ENCODE data around the gene NDST4. TPM values are rescaled to one million over a fixed set of nuclear protein-coding genes. Genes with fewer than 3 reads are reported as not detected.

NDST4 gene
- total and polyA plus RNA-seq, 7 experiments from 2014 or later = not detected

DNA sequence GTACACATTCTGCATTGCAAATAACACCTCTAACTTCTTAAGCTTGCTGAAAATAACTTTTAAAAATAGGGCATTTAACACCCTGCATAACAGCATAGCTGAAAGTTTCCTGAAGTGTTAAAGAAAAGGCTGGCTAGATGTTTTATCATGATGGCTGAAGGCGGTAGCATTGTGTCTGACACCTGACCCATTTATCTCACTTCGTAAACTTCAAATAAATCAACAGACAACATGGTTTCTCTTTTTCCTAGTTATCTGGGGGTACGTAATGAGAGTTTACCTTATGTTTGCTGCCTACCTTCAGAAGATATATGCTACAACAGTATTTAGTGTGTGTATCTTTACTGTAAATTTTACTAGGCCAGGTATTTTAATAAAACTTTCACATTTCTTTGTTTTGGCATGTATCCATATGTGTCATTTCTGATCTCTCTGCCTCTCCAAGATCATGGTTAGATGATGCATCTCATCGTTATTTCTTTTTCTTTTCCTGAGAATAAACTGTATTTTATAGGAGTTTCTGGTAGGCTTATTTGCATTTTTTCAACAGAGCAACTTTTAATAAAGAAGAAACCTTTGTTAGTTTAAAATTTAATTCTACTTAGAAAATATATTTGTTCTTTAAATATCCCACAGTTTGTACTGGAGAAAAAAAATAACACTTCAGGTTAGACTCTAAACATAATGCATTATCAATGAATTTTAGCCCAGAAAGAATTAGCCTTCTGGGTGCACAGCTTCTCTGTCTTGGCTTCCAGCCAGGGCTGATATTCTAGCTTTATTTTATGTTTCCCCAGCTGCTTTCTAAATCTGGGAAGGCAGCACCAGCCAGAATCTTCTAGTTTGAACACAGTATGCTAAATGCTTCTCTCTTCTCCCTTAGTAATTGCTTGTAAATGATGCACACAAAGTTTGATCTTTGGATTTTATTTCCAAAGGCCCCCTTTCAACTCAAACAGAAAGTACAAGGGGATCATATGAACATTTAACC is 2.9 kb downstream of the NDST4 start:
- DNase-seq = no peak

DNA sequence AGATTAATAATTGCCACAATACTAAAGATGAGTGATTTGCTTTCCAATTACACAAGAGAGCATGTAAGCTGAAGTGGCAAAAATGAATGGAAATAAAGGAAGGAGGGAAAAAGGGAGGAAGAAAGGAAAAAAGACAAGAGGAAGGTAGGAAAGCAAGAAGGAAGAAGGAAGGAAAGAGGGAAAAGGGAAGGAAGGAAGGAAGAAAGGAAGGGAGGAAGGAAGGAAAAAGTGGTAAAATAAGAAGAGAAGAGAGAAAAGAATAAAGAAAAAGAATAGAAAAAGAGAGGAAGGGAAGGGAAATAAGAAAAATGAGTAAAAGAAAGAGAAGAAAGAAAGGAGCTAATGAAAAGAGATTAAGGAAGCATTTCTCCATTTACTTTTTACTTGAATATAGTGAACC is 4.6 kb downstream of the NDST4 start:
- no peak overlapping the region for H3K4me3 Mint-ChIP-seq
- no peak overlapping the region for H3K27ac Mint-ChIP-seq
- DNase-seq (no peak), ATAC-seq (no peak)
- Histone ChIP-seq H3K4me3 (ENCODE audit: low read length) (no peak overlapping the region), H3K4me1 (ENCODE audit: control insufficient read depth in 2 of 2, insufficient read depth in 2 of 2, low read length in 2 of 2) (no peaks in the 10 kb centered on the region), H3K9me3 (ENCODE audit: control insufficient read depth in 2 of 3, low read length in 3 of 3) (no peaks in the 10 kb centered on the region), H3K27ac (ENCODE audit: low read depth, low read length) (no peak overlapping the region), H3K27me3 (ENCODE audit: control insufficient read depth in 2 of 2, insufficient read depth in 2 of 2, low read length in 2 of 2) (no peaks in the 10 kb centered on the region), H3K36me3 (ENCODE audit: control insufficient read depth in 2 of 3, insufficient read depth in 3 of 3, low read length in 3 of 3) (no peaks in the 10 kb centered on the region)
- ChIA-PET CTCF (no interaction called here), POLR2A (no interaction called here)
- no peaks in the 10 kb centered on the region for H3K27me3 Mint-ChIP-seq
- H3K4me1 Mint-ChIP-seq = peaks cover 0 to 2% (median 0%) of the 10 kb centered on the region in 7 donors
- intact Hi-C loops (cut with micrococcal nuclease) = no loop called here
- H3K36me3 Mint-ChIP-seq = no peaks in the 10 kb centered on the region
- H3K9me3 Mint-ChIP-seq = peaks cover 0 to 5% (median 0%) of the 10 kb centered on the region in 11 donors

More for the DNA sequence above, 2.9 kb downstream of the NDST4 start:
- POLR2A ChIA-PET = no interaction called here
- no peaks in the 10 kb centered on the region for H3K27me3 Mint-ChIP-seq
- no peaks in the 10 kb centered on the region for H3K36me3 ChIP-seq (ENCODE audit: control insufficient read depth in 2 of 3, insufficient read depth in 3 of 3, low read length in 3 of 3)
- H3K27ac ChIP-seq (ENCODE audit: low read depth, low read length) = no peak overlapping the region
- peaks cover 0 to 2% (median 0%) of the 10 kb centered on the region in 7 donors for H3K4me1 Mint-ChIP-seq
- no peak overlapping the region for H3K27ac Mint-ChIP-seq
- no peak for ATAC-seq
- intact Hi-C loops (cut with micrococcal nuclease) = no loop called here
- H3K4me1 ChIP-seq (ENCODE audit: control insufficient read depth in 2 of 2, insufficient read depth in 2 of 2, low read length in 2 of 2) = no peaks in the 10 kb centered on the region
- peaks cover 0 to 5% (median 0%) of the 10 kb centered on the region in 11 donors for H3K9me3 Mint-ChIP-seq
- no peak overlapping the region for H3K4me3 Mint-ChIP-seq
- H3K9me3 ChIP-seq (ENCODE audit: control insufficient read depth in 2 of 3, low read length in 3 of 3) = no peaks in the 10 kb centered on the region
- no peaks in the 10 kb centered on the region for H3K27me3 ChIP-seq (ENCODE audit: control insufficient read depth in 2 of 2, insufficient read depth in 2 of 2, low read length in 2 of 2)
- H3K36me3 Mint-ChIP-seq = no peaks in the 10 kb centered on the region
- no peak overlapping the region for H3K4me3 ChIP-seq (ENCODE audit: low read length)
- CTCF ChIA-PET = no interaction called here

DNA sequence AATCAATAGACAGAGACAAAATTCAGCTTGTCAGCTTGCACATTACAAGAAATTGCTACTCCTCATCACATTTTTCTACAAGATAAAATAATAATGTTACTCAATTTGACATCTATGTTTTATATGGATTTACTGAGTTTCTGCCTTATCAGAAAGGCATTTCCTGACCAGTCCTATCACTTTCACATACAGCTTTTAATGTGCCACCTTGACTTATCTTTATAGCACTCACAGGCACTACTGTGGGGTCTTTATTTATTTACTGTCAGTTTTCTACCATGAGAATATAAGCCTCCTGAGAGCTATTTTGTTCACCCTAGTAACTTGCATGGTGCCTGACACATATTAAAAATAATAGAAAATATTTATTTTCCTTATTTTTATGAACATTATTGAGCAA is 6.0 kb downstream of the NDST4 start:
- DNase-seq = no peak
- POLR2A ChIA-PET = no interaction called here
- ATAC-seq = no peak
- H3K9me3 ChIP-seq (ENCODE audit: control insufficient read depth in 2 of 3, low read length in 3 of 3) = no peaks in the 10 kb centered on the region
- Mint-ChIP-seq H3K9me3 (peaks cover 0 to 5% (median 0%) of the 10 kb centered on the region in 11 donors), H3K27me3 (no peaks in the 10 kb centered on the region), H3K27ac (no peak overlapping the region), H3K36me3 (no peaks in the 10 kb centered on the region), H3K4me3 (no peak overlapping the region), H3K4me1 (peaks cover 0 to 2% (median 0%) of the 10 kb centered on the region in 7 donors)
- CTCF ChIA-PET = no interaction called here
- H3K4me1 ChIP-seq (ENCODE audit: control insufficient read depth in 2 of 2, insufficient read depth in 2 of 2, low read length in 2 of 2) = no peaks in the 10 kb centered on the region
- H3K27me3 ChIP-seq (ENCODE audit: control insufficient read depth in 2 of 2, insufficient read depth in 2 of 2, low read length in 2 of 2) = no peaks in the 10 kb centered on the region
- H3K36me3 ChIP-seq (ENCODE audit: control insufficient read depth in 2 of 3, insufficient read depth in 3 of 3, low read length in 3 of 3) = no peaks in the 10 kb centered on the region
- H3K27ac ChIP-seq (ENCODE audit: low read depth, low read length) = no peak overlapping the region
- intact Hi-C loops (cut with micrococcal nuclease) = no loop called here
- no peak overlapping the region for H3K4me3 ChIP-seq (ENCODE audit: low read length)

DNA sequence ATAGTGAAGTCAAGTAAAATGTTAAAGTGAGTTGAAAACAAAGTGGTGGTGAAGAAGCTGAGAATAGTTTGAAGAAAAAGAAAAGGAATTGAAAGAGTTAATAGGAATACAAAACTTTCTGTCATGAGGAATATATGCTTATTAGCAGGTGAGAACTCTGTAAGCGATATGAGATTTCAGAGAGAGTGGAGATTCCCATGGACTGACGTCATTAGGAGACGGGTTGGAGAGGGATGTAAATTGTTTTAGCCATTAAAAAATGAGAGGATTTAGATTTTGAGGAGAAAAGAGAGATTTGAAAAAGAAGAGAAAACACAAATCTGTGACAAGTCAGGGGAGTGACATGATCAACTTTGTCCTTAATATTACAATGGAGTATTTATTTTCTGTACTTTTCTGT is 11.7 kb downstream of the NDST4 start:
- Histone ChIP-seq H3K36me3 (ENCODE audit: control insufficient read depth in 2 of 3, insufficient read depth in 3 of 3, low read length in 3 of 3) (no peaks in the 10 kb centered on the region), H3K4me1 (ENCODE audit: control insufficient read depth in 2 of 2, insufficient read depth in 2 of 2, low read length in 2 of 2) (no peaks in the 10 kb centered on the region), H3K27ac (ENCODE audit: low read depth, low read length) (no peak overlapping the region), H3K9me3 (ENCODE audit: control insufficient read depth in 2 of 3, low read length in 3 of 3) (no peaks in the 10 kb centered on the region), H3K4me3 (ENCODE audit: low read length) (no peak overlapping the region), H3K27me3 (ENCODE audit: control insufficient read depth in 2 of 2, insufficient read depth in 2 of 2, low read length in 2 of 2) (no peaks in the 10 kb centered on the region)
- DNase-seq (no peak), ATAC-seq (no peak)
- H3K4me1 Mint-ChIP-seq = no peaks in the 10 kb centered on the region
- peaks cover 0 to 2% (median 0%) of the 10 kb centered on the region in 11 donors for H3K9me3 Mint-ChIP-seq
- no peaks in the 10 kb centered on the region for H3K27me3 Mint-ChIP-seq
- intact Hi-C loops (cut with micrococcal nuclease) = no loop called here
- no peak overlapping the region for H3K27ac Mint-ChIP-seq
- POLR2A ChIA-PET = no interaction called here
- CTCF ChIA-PET = no interaction called here
- no peaks in the 10 kb centered on the region for H3K36me3 Mint-ChIP-seq
- no peak overlapping the region for H3K4me3 Mint-ChIP-seq

DNA sequence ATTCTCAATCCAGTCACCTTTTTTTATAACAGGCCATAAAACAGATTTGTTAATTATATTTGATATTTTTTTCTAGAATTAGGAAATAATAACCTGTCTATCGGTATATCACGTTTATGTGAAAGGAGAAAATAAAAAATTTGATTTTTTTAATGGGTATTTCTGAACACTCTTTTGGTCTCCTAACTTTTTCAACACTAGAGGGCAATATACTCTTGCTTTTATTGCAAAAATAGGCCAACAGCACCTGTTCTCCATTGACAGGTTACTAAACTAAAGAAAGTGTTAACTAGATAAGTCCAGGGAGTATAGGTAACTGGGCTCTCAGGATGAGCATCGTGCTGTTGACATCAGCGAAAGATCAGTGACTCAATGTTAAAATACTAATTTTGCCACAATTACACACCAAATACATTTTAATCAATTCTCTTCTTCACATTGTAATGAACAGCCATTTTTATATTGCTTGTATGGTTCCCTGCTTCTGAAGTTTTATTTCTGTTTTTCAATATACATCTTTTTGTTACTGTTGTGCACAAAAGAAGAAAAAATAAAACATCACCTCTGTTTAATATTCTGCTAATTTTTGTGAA is 22.8 kb downstream of the NDST4 start:
- Mint-ChIP-seq H3K4me3 (no peak overlapping the region), H3K27me3 (no peaks in the 10 kb centered on the region), H3K4me1 (no peaks in the 10 kb centered on the region), H3K27ac (no peak overlapping the region), H3K36me3 (no peaks in the 10 kb centered on the region), H3K9me3 (no peaks in the 10 kb centered on the region)
- POLR2A ChIA-PET = no interaction called here
- H3K36me3 ChIP-seq (ENCODE audit: control insufficient read depth in 2 of 3, insufficient read depth in 3 of 3, low read length in 3 of 3) = no peaks in the 10 kb centered on the region
- CTCF ChIA-PET = no interaction called here
- H3K9me3 ChIP-seq (ENCODE audit: control insufficient read depth in 2 of 3, low read length in 3 of 3) = no peaks in the 10 kb centered on the region
- no peak overlapping the region for H3K4me3 ChIP-seq (ENCODE audit: low read length)
- ATAC-seq = no peak
- no peaks in the 10 kb centered on the region for H3K27me3 ChIP-seq (ENCODE audit: control insufficient read depth in 2 of 2, insufficient read depth in 2 of 2, low read length in 2 of 2)
- no peaks in the 10 kb centered on the region for H3K4me1 ChIP-seq (ENCODE audit: control insufficient read depth in 2 of 2, insufficient read depth in 2 of 2, low read length in 2 of 2)
- intact Hi-C loops (cut with micrococcal nuclease) = loop anchor here in 1 of 2 donors (1.0 to 10.0 kb wide), 2 partner anchors 444 to 762 kb away; no protein-coding TSS in a partner anchor
- no peak overlapping the region for H3K27ac ChIP-seq (ENCODE audit: low read depth, low read length)
- peak in 3 of 9 donors; percentile 1 to 4 (median 4) for DNase-seq

DNA sequence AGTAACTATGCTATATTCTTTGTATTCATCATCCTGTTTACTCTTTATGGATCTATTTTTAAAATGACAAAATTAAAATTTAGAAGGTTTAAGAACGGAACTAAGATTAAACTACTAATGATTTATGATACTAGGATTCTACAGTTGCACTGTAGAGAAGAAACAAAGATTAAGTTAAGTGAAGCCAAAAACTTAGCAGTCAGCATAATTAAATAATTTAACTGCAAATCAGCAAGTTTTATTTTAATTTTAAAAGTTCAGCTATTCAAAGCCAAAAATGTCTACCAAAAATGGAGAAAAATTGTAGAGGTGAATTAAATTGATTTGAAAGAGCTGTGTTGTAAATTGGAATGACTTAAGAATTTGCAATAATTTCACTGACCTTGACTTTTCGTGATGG is 30.8 kb downstream of the NDST4 start:
- ChIA-PET POLR2A (no interaction called here), CTCF (no interaction called here)
- no peaks in the 10 kb centered on the region for H3K4me1 ChIP-seq (ENCODE audit: control insufficient read depth in 2 of 2, insufficient read depth in 2 of 2, low read length in 2 of 2)
- Mint-ChIP-seq H3K4me1 (no peaks in the 10 kb centered on the region), H3K36me3 (peaks cover 0 to 6% (median 0%) of the 10 kb centered on the region in 5 donors), H3K9me3 (peaks cover 0 to 11% (median 3%) of the 10 kb centered on the region in 11 donors), H3K27ac (no peak overlapping the region), H3K4me3 (no peak overlapping the region), H3K27me3 (no peaks in the 10 kb centered on the region)
- ATAC-seq (no peak), DNase-seq (no peak)
- no peak overlapping the region for H3K27ac ChIP-seq (ENCODE audit: low read depth, low read length)
- H3K27me3 ChIP-seq (ENCODE audit: control insufficient read depth in 2 of 2, insufficient read depth in 2 of 2, low read length in 2 of 2) = no peaks in the 10 kb centered on the region
- intact Hi-C loops (cut with micrococcal nuclease) = no loop called here
- no peaks in the 10 kb centered on the region for H3K36me3 ChIP-seq (ENCODE audit: control insufficient read depth in 2 of 3, insufficient read depth in 3 of 3, low read length in 3 of 3)
- peaks cover 0 to 4% (median 0%) of the 10 kb centered on the region in 3 experiments for H3K9me3 ChIP-seq (ENCODE audit: control insufficient read depth in 2 of 3, low read length in 3 of 3)
- H3K4me3 ChIP-seq (ENCODE audit: low read length) = no peak overlapping the region
